GM10266 (cell line): Measurements from ENCODE around the gene TMEM270.
"Not testable (repeated sequence)": the region's sequence is repeated elsewhere in the genome, so short reads cannot be mapped to it uniquely, and the experiment has no call there.

ENCODE experiments used
- DNase-seq: peaks from one replicate; pipeline ENCODE4 v3.0.0; 2012; ENCODE audit errors: extremely low spot score
- CTCF ChIP-seq: IDR thresholded peaks from 2 replicates; pipeline ENCODE4 v1.5.1; 2012; ENCODE audit warnings: mild to moderate bottlenecking, low read depth; ENCODE audit not compliant: control insufficient read depth, insufficient read depth; ENCODE audit errors: missing control alignments

The TMEM270 gene

GRCh38 chr7:73833251-73833919, 27.6 kb upstream of the TMEM270 start:
- peak; percentile 25 for DNase-seq

GRCh38 chr7:73834626-73835191, 26.2 kb upstream of the TMEM270 start:
- no peak for DNase-seq
- no peak for TF ChIP-seq CTCF

More at GRCh38 chr7:73833251-73833919, 27.6 kb upstream of the TMEM270 start:
- TF ChIP-seq CTCF, result no peak

DNA sequence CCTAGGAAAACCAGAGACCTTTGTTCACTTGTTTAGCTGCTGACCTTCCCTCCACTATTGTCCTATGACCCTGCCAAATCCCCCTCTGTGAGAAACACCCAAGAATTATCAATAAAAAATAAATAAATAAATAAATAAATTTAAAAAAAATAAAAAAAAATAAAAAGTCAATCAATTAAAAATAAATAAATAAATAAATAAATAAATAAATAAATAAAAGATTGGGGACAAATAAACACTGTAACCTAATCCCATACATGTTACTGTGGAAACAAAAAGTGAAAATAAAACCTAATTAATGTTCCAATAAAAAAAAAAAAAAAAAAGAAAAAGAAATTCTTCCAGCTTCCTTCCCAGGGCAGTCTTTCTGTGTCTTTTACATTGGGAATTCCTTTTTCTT, 23.8 kb upstream of the TMEM270 start:
- not testable (repeated sequence) for DNase-seq

GRCh38 chr7:73838642-73839041, 22.3 kb upstream of the TMEM270 start:
- no peak for DNase-seq
- TF ChIP-seq CTCF, result no peak

DNA sequence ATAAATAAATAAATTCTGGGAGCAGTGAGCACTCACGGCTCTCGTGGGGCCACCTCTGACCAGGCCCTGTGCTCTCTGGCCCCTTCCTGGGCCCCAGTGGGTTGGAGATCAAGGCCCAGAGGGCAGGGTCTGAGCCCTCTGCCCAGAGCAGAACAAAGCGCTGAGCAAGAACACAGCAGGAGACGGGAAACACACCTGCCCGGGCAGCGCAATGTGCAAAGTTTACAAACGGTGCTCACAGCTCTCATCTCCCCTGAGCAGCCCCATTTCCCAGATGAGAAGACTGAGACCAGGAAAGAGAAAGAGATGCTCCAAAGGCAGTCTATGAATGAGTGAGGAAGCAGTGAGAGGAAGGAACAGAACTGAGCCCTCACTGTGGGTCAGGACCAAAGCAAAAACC, 21.7 kb upstream of the TMEM270 start:
- no peak for TF ChIP-seq CTCF
- peak; percentile 15 for DNase-seq

GRCh38 chr7:73839743-73840714, 20.9 kb upstream of the TMEM270 start:
- peak; percentile 2 for TF ChIP-seq CTCF
- peak; percentile 15 for DNase-seq

- no peak for TF ChIP-seq CTCF
- DNase-seq, result peak; percentile 13
These were observed 20.1 kb upstream of the TMEM270 start for GRCh38 chr7:73840715-73841379.
